ENCODE measurements around the gene GSTM5. TPM values are rescaled to one million over a fixed set of nuclear protein-coding genes. Genes with fewer than 3 reads are reported as not detected.
"Not testable (repeated sequence)": the region's sequence is repeated elsewhere in the genome, so short reads cannot be mapped to it uniquely, and the experiment has no call there.

Gene GSTM5
- under 1 TPM in 5 of 6 experiments, not detected in 1; 0.19 to 0.54 (median 0.31) TPM for total RNA-seq
- long read RNA-seq = 0 reads

- H3K27ac ChIP-seq; H3K9me3 ChIP-seq; DNase-seq; H3K36me3 ChIP-seq; intact Hi-C loops (cut with DNase I); H3K27me3 ChIP-seq; H3K4me1 ChIP-seq: not testable (repeated sequence)
- peak in 3 of 4 donors; percentile 12 to 57 (median 51) for ATAC-seq
- WGBS (ENCODE audit: insufficient coverage, low coverage, low lambda C conversion rate, missing lambda C conversion rate) = 48% methylated on average over 13 of the region's 33 CpGs
- H3K4me3 ChIP-seq = peak within 1 kb of the TSS in 1 of 3 donors; percentile 25
Measured at GRCh38 chr1:109711593-109712320, at the start of gene GSTM5. TSS of gene GSTM5 (plus strand) at chr1:109712251. CDS start at chr1:109712313, 62 bp downstream.

- Histone ChIP-seq H3K4me1 (no peaks in the 10 kb centered on the region), H3K27me3 (no peaks in the 10 kb centered on the region), H3K9me3 (no peaks in the 10 kb centered on the region), H3K4me3 (no peak overlapping the region), H3K36me3 (no peaks in the 10 kb centered on the region), H3K27ac (no peak overlapping the region)
- ATAC-seq (no peak), DNase-seq (no peak)
- WGBS (ENCODE audit: insufficient coverage, low coverage, low lambda C conversion rate, missing lambda C conversion rate) = 69% methylated on average over 1 of the region's 1 CpG
- intact Hi-C loops (cut with DNase I) = no loop called here
- TF ChIP-seq POLR2A (IDR thresholded peaks at IDR 0.05) (no peak), CTCF (IDR thresholded peaks at IDR 0.05) (no peak)
Measured at GRCh38 chr1:109664671-109665070, 47.4 kb upstream of the GSTM5 start.

GRCh38 chr1:109667452-109668122 lies 44.5 kb upstream of the GSTM5 start, which contains the start of gene GSTM2:
TSS of gene GSTM2 (plus strand) at chr1:109668057. CDS start at chr1:109668116, 59 bp downstream.
- intact Hi-C loops (cut with DNase I) = no loop called here
- H3K27ac ChIP-seq = no peak within 1 kb of the TSS
- peak; percentile 97 to 100 (median 99) for ATAC-seq
- H3K4me1 ChIP-seq = no peaks in the 10 kb centered on the region
- 33% methylated on average over 14 of the region's 22 CpGs for WGBS (ENCODE audit: insufficient coverage, low coverage, low lambda C conversion rate, missing lambda C conversion rate)
- peak; percentile 76 to 86 (median 84) for DNase-seq
- peak within 1 kb of the TSS; percentile 28 to 31 (median 28) for H3K4me3 ChIP-seq
- H3K27me3 ChIP-seq = no peaks in the 10 kb centered on the region
- no peak for TF ChIP-seq POLR2A (IDR thresholded peaks at IDR 0.05)
- TF ChIP-seq CTCF (IDR thresholded peaks at IDR 0.05) = no peak
- H3K9me3 ChIP-seq = no peaks in the 10 kb centered on the region
- no peaks in the 10 kb centered on the region for H3K36me3 ChIP-seq

- DNase-seq (no peak), ATAC-seq (peak in 1 of 4 donors; percentile 2)
- TF ChIP-seq CTCF (IDR thresholded peaks at IDR 0.05) (no peak), POLR2A (IDR thresholded peaks at IDR 0.05) (no peak)
- Histone ChIP-seq H3K4me1 (no peaks in the 10 kb centered on the region), H3K27me3 (no peaks in the 10 kb centered on the region), H3K9me3 (no peaks in the 10 kb centered on the region), H3K27ac (no peak overlapping the region), H3K36me3 (no peaks in the 10 kb centered on the region), H3K4me3 (peak overlapping the region; percentile 28 to 31 (median 28))
- intact Hi-C loops (cut with DNase I) = no loop called here
- 38% methylated on average over 4 of the region's 26 CpGs for WGBS (ENCODE audit: insufficient coverage, low coverage, low lambda C conversion rate, missing lambda C conversion rate)
Measured at GRCh38 chr1:109668123-109668775, 43.8 kb upstream of the GSTM5 start.

Measured in right lobe of liver (tissue), 6 donors.